GM21447 (cell line): ENCODE measurements around the gene PTK7.
"Not testable (repeated sequence)": the region's sequence is repeated elsewhere in the genome, so short reads cannot be mapped to it uniquely, and the experiment has no call there.

Experiments
- ATAC-seq: cut with Tn5 transposase; IDR thresholded peaks from one replicate; pipeline ENCODE4 v1.9.1; 2021; ENCODE audit not compliant: unreplicated experiment

The PTK7 gene

GRCh38 chr6:43113431-43114260 lies 37.5 kb downstream of the PTK7 start:
- ATAC-seq, result no peak

GRCh38 chr6:43115365-43115764 lies 39.3 kb downstream of the PTK7 start:
- ATAC-seq, result no peak

GRCh38 chr6:43117466-43117865 lies 41.4 kb downstream of the PTK7 start:
- not testable (repeated sequence) for ATAC-seq

GRCh38 chr6:43119482-43119881 lies 43.4 kb downstream of the PTK7 start:
- no peak for ATAC-seq

GRCh38 chr6:43120101-43120763 lies 44.1 kb downstream of the PTK7 start:
- ATAC-seq, result no peak

GRCh38 chr6:43120944-43121913 lies 45.1 kb downstream of the PTK7 start:
- ATAC-seq, result no peak

GRCh38 chr6:43122146-43122545 lies 46.0 kb downstream of the PTK7 start:
- no peak for ATAC-seq

- ATAC-seq, result no peak
Observed at GRCh38 chr6:43123461-43124314, 47.6 kb downstream of the PTK7 start.

GRCh38 chr6:43124481-43124880 lies 48.4 kb downstream of the PTK7 start:
- no peak for ATAC-seq

GRCh38 chr6:43125119-43125518 lies 49.0 kb downstream of the PTK7 start:
- ATAC-seq, result no peak

GRCh38 chr6:43125555-43125954 lies 49.4 kb downstream of the PTK7 start:
- ATAC-seq, result no peak

- ATAC-seq, result no peak
Observed at GRCh38 chr6:43127180-43127579, 51.1 kb downstream of the PTK7 start.

- no peak for ATAC-seq
Observed at GRCh38 chr6:43127877-43128276, 51.8 kb downstream of the PTK7 start.

- no peak for ATAC-seq
Observed at GRCh38 chr6:43128926-43129325, 52.8 kb downstream of the PTK7 start.

GRCh38 chr6:43129434-43130194 lies 53.5 kb downstream of the PTK7 start:
- no peak for ATAC-seq

GRCh38 chr6:43130429-43130828 lies 54.3 kb downstream of the PTK7 start:
- no peak for ATAC-seq

GRCh38 chr6:43131379-43131778 lies 55.3 kb downstream of the PTK7 start:
- ATAC-seq, result not testable (repeated sequence)

GRCh38 chr6:43138267-43138666 lies 62.2 kb downstream of the PTK7 start:
- ATAC-seq, result no peak

- not testable (repeated sequence) for ATAC-seq
Observed at GRCh38 chr6:43139973-43140372, 63.9 kb downstream of the PTK7 start.

- ATAC-seq, result no peak
Observed at GRCh38 chr6:43141644-43142043, 65.5 kb downstream of the PTK7 start.
